K562 (cell line): ENCODE data around the gene RGMA.

Experiments used
- GTF2F1 ChIP-seq: IDR thresholded peaks from 2 replicates; pipeline ENCODE4 v1.6.1; 2011; ENCODE audit warnings: low read depth, low read length, improper control_type of control experiment
- JUND ChIP-seq, 2 experiments: IDR thresholded peaks; 2 replicates in 1 of 2; 3 replicates in 1 of 2; pipeline ENCODE4 v1.6.1; 2011; ENCODE audit warnings: borderline replicate concordance in 2 of 2, low read depth in 2 of 2, low read length in 2 of 2, improper control_type of control experiment in 1 of 2, missing biosample characterization in 1 of 2, missing genetic modification characterization in 1 of 2, missing genetic modification reagents in 1 of 2
- LARP7 ChIP-seq: fragments of 450-650 bp; IDR thresholded peaks from 2 replicates; pipeline ENCODE4 v1.6.1; 2016
- ZZZ3 ChIP-seq: fragments of 450-650 bp; IDR thresholded peaks from 2 replicates; pipeline ENCODE4 v1.6.1; 2016; ENCODE audit warnings: antibody characterized with exemption, mild to moderate bottlenecking, moderate library complexity

DNA sequence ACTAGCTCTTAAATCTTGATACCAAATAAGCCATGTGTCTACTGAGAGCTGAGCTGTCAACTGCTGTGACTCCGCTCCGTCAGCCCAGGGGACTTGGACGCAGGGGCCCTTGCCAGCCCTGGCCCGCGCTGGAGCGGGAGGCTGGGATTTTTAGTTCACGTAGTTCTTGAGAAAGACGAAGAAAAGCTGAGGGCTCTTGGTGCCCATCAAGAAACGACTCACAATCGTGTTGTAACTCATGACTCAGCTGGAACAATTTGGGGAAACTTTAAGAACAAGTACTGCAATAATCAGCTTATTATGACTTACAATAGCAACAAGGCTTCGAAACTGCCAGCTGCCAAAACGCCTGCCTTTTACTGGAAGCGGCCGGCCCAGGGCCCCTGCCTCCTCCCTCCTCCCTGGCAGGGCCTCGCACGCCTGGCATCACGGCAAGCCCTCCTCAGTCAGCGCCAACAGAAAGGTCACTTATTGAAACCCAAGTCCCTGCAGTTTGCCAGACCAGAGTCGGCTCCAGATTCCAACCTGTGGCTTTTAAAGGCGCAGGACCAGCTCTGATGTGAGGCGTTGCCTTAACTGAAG lies 60.3 kb downstream of the RGMA start:
- TF ChIP-seq JUND (IDR thresholded peaks at IDR 0.05; ENCODE audit: borderline replicate concordance, low read depth, low read length): no peak
- TF ChIP-seq JUND (tag; IDR thresholded peaks at IDR 0.05; ENCODE audit: borderline replicate concordance, low read depth, low read length): no peak
- TF ChIP-seq LARP7: no peak
- no peak for TF ChIP-seq GTF2F1
- no peak for TF ChIP-seq ZZZ3
